ENCODE measurements around the gene GRM4.

The GRM4 gene

GRCh38 chr6:34050691-34051090 is 95.2 kb downstream of the GRM4 start:
- TF ChIP-seq CTCF (IDR thresholded peaks at IDR 0.05; ENCODE audit: insufficient read depth, low read length, poor library complexity, severe bottlenecking) (no peak), EZH2phosphoT487 (conservative IDR thresholded peaks at IDR 0.05; ENCODE audit: low read length) (no peak)
- Histone ChIP-seq H3K4me2 (ENCODE audit: low read depth, low read length, poor library complexity, severe bottlenecking) (no peak overlapping the region), H3K9me2 (replicated peaks; ENCODE audit: insufficient read depth, low read length) (no peaks in the 10 kb centered on the region), H3K9ac (ENCODE audit: low read length) (no peak overlapping the region), H3K27ac (ENCODE audit: low read depth, low read length) (no peak overlapping the region), H3K27me3 (ENCODE audit: low read length) (no peaks in the 10 kb centered on the region), H3K79me2 (ENCODE audit: insufficient read depth, low read length) (no peaks in the 10 kb centered on the region), H2AFZ (ENCODE audit: low read depth, low read length, severe bottlenecking) (no peak overlapping the region), H3F3A (ENCODE audit: insufficient read depth) (no peaks in the 10 kb centered on the region), H4K20me1 (ENCODE audit: low read depth, low read length) (no peaks in the 10 kb centered on the region), H3K9me3 (ENCODE audit: insufficient read depth, low read length) (no peaks in the 10 kb centered on the region), H3K36me3 (ENCODE audit: low read length) (no peaks in the 10 kb centered on the region), H3K4me3 (ENCODE audit: insufficient read depth, low read length, poor library complexity, severe bottlenecking) (no peak overlapping the region)

DNA sequence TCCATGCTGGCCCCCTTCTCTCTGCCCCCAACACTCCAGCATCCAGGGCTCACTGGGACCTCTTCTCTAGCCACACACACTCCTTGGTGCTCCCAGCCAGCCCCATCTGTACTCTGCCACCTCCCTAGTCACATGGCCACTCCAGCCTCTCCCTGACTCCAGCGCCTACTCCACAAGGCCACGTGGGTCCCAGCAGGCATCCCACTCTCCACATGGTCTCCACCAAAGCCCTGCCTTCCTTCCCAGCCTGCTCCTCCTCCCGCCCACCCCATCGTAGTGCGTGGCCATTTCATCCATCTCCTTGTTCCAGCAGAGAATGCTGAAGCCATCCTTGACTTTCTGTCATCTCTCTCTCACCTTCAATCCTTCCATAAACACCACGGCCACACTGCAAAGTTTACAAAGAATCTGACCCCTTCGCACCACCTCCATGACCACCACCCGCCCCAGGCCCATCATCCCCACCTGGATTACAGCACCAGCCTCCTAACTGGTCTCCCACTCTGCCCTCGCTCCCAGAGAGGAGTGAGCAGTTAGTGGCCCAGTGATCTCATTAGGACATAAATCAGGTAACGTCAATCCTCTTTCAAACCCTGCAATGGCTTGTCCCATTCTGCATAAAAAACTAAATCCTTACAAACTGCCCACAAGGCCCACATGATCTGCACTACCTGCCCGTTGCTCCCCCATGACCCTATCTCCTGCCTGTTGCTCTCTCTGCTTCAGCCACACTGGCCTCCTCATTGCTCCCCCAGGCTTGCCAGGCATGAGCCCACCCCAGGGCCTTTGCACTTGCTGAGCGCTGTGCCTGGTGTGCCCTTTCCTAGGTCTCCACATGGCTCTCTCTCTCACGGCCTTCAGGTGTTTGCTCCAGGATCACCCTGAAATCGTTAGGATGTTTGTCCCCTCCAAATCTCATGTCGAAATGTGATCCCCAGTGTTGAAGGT is 96.2 kb downstream of the GRM4 start:
- no peaks in the 10 kb centered on the region for H3K9me3 ChIP-seq (ENCODE audit: insufficient read depth, low read length)
- H3K9me2 ChIP-seq (replicated peaks; ENCODE audit: insufficient read depth, low read length): no peaks in the 10 kb centered on the region
- no peak overlapping the region for H3K27ac ChIP-seq (ENCODE audit: low read depth, low read length)
- TF ChIP-seq EZH2phosphoT487 (conservative IDR thresholded peaks at IDR 0.05; ENCODE audit: low read length) (no peak), CTCF (IDR thresholded peaks at IDR 0.05; ENCODE audit: insufficient read depth, low read length, poor library complexity, severe bottlenecking) (no peak)
- no peaks in the 10 kb centered on the region for H3K27me3 ChIP-seq (ENCODE audit: low read length)
- no peak overlapping the region for H3K4me3 ChIP-seq (ENCODE audit: insufficient read depth, low read length, poor library complexity, severe bottlenecking)
- no peak overlapping the region for H3K9ac ChIP-seq (ENCODE audit: low read length)
- H3K4me2 ChIP-seq (ENCODE audit: low read depth, low read length, poor library complexity, severe bottlenecking): no peak overlapping the region
- no peaks in the 10 kb centered on the region for H3F3A ChIP-seq (ENCODE audit: insufficient read depth)
- no peaks in the 10 kb centered on the region for H3K79me2 ChIP-seq (ENCODE audit: insufficient read depth, low read length)
- H3K36me3 ChIP-seq (ENCODE audit: low read length): no peaks in the 10 kb centered on the region
- no peak overlapping the region for H2AFZ ChIP-seq (ENCODE audit: low read depth, low read length, severe bottlenecking)
- no peaks in the 10 kb centered on the region for H4K20me1 ChIP-seq (ENCODE audit: low read depth, low read length)

- Histone ChIP-seq H3K9ac (ENCODE audit: low read length) (no peak overlapping the region), H3K36me3 (ENCODE audit: low read length) (no peaks in the 10 kb centered on the region), H3F3A (ENCODE audit: insufficient read depth) (no peaks in the 10 kb centered on the region), H3K27ac (ENCODE audit: low read depth, low read length) (no peak overlapping the region), H3K79me2 (ENCODE audit: insufficient read depth, low read length) (no peaks in the 10 kb centered on the region), H3K9me3 (ENCODE audit: insufficient read depth, low read length) (no peaks in the 10 kb centered on the region), H2AFZ (ENCODE audit: low read depth, low read length, severe bottlenecking) (no peak overlapping the region), H3K9me2 (replicated peaks; ENCODE audit: insufficient read depth, low read length) (no peaks in the 10 kb centered on the region), H3K4me2 (ENCODE audit: low read depth, low read length, poor library complexity, severe bottlenecking) (no peak overlapping the region), H3K27me3 (ENCODE audit: low read length) (no peaks in the 10 kb centered on the region), H4K20me1 (ENCODE audit: low read depth, low read length) (no peaks in the 10 kb centered on the region), H3K4me3 (ENCODE audit: insufficient read depth, low read length, poor library complexity, severe bottlenecking) (no peak overlapping the region)
- no peak for TF ChIP-seq EZH2phosphoT487 (conservative IDR thresholded peaks at IDR 0.05; ENCODE audit: low read length)
- no peak for TF ChIP-seq CTCF (IDR thresholded peaks at IDR 0.05; ENCODE audit: insufficient read depth, low read length, poor library complexity, severe bottlenecking)
Measured at GRCh38 chr6:34047913-34048867, 97.7 kb downstream of the GRM4 start.

Data from SU-DHL-6 (cell line).